Suprapubic skin (tissue), 4 donors: ENCODE data around the gene ST3GAL4.

Experiments used
- EP300 ChIP-seq: sonication (generic); formaldehyde crosslinking; IDR thresholded peaks from one replicate; pipeline ENCODE4 v1.6.1; 2017; ENCODE audit warnings: antibody characterized with exemption
- POLR2AphosphoS5 ChIP-seq, 3 donors: sonication (generic); formaldehyde crosslinking; IDR thresholded peaks; one replicate each; pipeline ENCODE4 v1.6.1; 2017; ENCODE audit warnings: antibody characterized with exemption in 3 of 3

GRCh38 chr11:126347751-126348668 lies 7.5 kb upstream of the ST3GAL4 start:
- no peak for TF ChIP-seq POLR2AphosphoS5 (IDR thresholded peaks at IDR 0.05)
- TF ChIP-seq EP300: no peak
